ENCODE results near the gene BCKDK. TPM values are rescaled to one million over a fixed set of nuclear protein-coding genes. Genes with fewer than 3 reads are reported as not detected.
A peak's percentile ranks its signal among the peaks of the same experiment; 100 is the strongest.

Gene BCKDK
- total RNA-seq, 4 donors from 2014 or later: 60.7 to 85.3 (median 78.6) TPM

GRCh38 chr16:31064882-31065461 is 43.2 kb upstream of the BCKDK start:
- TF ChIP-seq, protein P1, sequence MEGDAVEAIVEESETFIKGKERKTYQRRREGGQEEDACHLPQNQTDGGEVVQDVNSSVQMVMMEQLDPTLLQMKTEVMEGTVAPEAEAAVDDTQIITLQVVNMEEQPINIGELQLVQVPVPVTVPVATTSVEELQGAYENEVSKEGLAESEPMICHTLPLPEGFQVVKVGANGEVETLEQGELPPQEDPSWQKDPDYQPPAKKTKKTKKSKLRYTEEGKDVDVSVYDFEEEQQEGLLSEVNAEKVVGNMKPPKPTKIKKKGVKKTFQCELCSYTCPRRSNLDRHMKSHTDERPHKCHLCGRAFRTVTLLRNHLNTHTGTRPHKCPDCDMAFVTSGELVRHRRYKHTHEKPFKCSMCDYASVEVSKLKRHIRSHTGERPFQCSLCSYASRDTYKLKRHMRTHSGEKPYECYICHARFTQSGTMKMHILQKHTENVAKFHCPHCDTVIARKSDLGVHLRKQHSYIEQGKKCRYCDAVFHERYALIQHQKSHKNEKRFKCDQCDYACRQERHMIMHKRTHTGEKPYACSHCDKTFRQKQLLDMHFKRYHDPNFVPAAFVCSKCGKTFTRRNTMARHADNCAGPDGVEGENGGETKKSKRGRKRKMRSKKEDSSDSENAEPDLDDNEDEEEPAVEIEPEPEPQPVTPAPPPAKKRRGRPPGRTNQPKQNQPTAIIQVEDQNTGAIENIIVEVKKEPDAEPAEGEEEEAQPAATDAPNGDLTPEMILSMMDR (IDR thresholded peaks at IDR 0.05): no peak
- no peak for TF ChIP-seq POLR2A (IDR thresholded peaks at IDR 0.05)
- intact Hi-C loops (cut with DNase I; ENCODE audit: low total_unique reads): no loop called here
- WGBS, 2 donors: 37 to 38% methylated on average over 4 of the region's 4 CpGs
- DNase-seq (ENCODE audit: low spot score in 2 of 2): peak; percentile 70 to 90
- H3K4me3 ChIP-seq (ENCODE audit: low read depth, poor library complexity, severe bottlenecking): no peak overlapping the region

- TF ChIP-seq POLR2A (IDR thresholded peaks at IDR 0.05): no peak
- TF ChIP-seq, protein P1 (IDR thresholded peaks at IDR 0.05): no peak
- H3K4me3 ChIP-seq (ENCODE audit: low read depth, poor library complexity, severe bottlenecking): no peak overlapping the region
- WGBS, 2 donors: 87 to 91% methylated on average over 3 of the region's 3 CpGs
- no peak for DNase-seq (ENCODE audit: low spot score in 2 of 2)
- intact Hi-C loops (cut with DNase I; ENCODE audit: low total_unique reads): no loop called here
Observed at GRCh38 chr16:31067342-31067741, 40.8 kb upstream of the BCKDK start.

DNA sequence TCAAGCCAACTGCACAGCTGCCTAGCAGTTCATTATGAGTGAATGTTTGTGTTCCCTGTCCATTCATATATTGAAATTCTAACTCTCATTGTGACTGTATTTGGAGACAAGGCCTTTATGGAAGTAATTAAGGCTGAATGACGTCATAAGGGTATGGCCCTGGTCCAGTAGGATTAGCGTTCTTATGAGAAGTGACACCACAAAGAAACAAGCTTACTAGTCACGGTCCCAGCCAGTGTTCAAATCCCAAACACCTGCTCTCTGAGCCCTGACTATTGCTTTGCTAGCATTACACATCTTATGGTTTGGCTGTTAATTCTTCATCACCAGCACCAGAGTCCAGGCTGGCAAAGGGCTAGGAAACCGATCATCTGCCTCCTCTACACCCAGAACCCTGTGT is 36.3 kb upstream of the BCKDK start:
- no peak overlapping the region for H3K4me3 ChIP-seq (ENCODE audit: low read depth, poor library complexity, severe bottlenecking)
- intact Hi-C loops (cut with DNase I; ENCODE audit: low total_unique reads): no loop called here
- no peak for DNase-seq (ENCODE audit: low spot score in 2 of 2)
- TF ChIP-seq, protein P1 (IDR thresholded peaks at IDR 0.05): no peak
- no peak for TF ChIP-seq POLR2A (IDR thresholded peaks at IDR 0.05)
- 24 to 32% methylated on average over 4 of the region's 4 CpGs for WGBS, 2 donors

DNA sequence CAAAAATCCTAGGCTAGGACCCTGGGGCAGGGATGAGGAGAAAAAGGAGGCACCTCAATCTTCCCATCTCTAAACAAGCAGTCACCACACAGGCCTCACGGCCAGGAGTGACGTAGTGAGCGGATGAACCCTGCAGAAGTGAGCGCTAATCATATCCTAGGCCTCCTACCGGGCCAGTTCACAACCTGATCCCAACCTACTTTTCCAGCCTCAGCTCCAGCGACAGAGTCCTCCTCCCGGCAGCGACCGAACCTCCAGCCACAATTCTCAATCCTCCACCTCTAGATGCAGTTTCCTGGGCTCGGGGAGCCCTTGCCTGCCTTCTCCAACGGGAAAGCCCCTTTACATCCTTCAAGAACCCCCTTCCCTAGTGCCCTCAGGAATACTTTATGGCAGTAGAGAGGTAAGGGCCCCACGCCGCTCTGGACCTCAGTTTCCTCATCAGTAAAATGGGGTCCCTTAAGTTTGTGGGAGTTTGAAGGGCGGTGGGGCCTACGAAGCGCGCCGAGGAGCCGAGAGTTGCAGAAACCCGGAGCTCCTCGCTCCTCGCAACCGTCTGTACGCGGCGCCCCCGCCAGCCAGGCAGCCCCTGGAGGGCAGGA is 35.5 kb upstream of the BCKDK start:
- no peak for TF ChIP-seq POLR2A (IDR thresholded peaks at IDR 0.05)
- TF ChIP-seq, protein P1 (IDR thresholded peaks at IDR 0.05): no peak
- peak in 1 of 2 donors; percentile 83 for DNase-seq (ENCODE audit: low spot score in 2 of 2)
- WGBS, 2 donors: 2 to 3% methylated on average over 27 of the region's 27 CpGs
- intact Hi-C loops (cut with DNase I; ENCODE audit: low total_unique reads): no loop called here
- H3K4me3 ChIP-seq (ENCODE audit: low read depth, poor library complexity, severe bottlenecking): peak overlapping the region; percentile 61

DNA sequence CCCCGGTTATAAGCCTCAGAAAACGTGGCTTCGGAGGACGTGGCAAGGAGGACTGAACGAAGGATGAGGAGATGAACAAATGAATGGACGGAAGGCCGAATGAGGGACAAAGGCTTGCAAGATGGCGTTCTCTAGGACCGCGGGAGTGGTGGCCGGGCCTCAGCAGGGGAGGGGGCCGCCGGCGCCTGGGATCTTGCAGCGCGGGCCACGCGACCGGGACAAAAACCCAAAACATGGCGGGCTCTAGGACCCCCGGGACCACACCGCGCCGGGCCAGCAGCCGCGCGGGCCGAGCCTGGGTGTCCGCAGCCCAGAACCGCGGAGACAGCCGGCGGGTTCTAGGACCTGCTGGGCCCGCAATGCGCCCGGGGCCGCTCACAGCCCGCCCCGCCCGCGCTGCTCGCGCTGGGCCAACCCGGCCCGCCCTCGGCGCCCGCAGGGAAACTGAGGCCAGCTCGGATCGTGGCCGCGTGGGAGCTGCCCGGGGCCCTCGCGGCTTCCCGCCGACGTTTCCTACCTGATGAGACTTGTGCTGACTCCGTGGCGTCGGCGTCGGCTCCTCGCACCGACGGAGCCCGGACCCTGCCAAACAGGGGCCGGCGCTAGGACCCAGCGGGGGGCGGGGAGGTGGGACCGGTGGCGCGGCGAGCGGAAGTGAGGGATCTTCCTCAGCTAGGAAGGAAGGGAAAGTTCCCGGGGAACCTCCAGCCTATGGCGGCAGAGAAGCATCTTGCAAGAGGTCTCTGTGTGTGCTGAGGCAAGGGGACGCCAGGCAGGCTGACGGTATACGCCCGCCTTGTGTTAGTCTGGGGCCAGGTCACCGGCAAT is 34.8 kb upstream of the BCKDK start:
- H3K4me3 ChIP-seq (ENCODE audit: low read depth, poor library complexity, severe bottlenecking): peak overlapping the region; percentile 61
- TF ChIP-seq POLR2A (IDR thresholded peaks at IDR 0.05): no peak
- TF ChIP-seq, protein P1 (IDR thresholded peaks at IDR 0.05): no peak
- peak; percentile 89 to 98 for DNase-seq (ENCODE audit: low spot score in 2 of 2)
- intact Hi-C loops (cut with DNase I; ENCODE audit: low total_unique reads): no loop called here
- WGBS, 2 donors: 0 to 1% methylated on average over 35 to 77 of the region's 83 CpGs
